CD4-positive, alpha-beta T cell treated with Interleukin-6 for 4 hours (primary cell): ENCODE data around the gene PPP1R13L.
"Not testable (repeated sequence)": the region's sequence is repeated elsewhere in the genome, so short reads cannot be mapped to it uniquely, and the experiment has no call there.

Experiments
- DNase-seq: peaks from one replicate; pipeline ENCODE4 v3.0.0-alpha.2; 2020; ENCODE audit warnings: mixed read lengths

PPP1R13L gene

GRCh38 chr19:45340899-45341453 is 63.9 kb downstream of the PPP1R13L start:
- no peak for DNase-seq

- peak; percentile 43 for DNase-seq
Observed at GRCh38 chr19:45340232-45340898, 64.5 kb downstream of the PPP1R13L start, which contains the start of gene KLC3. Gene KLC3 (plus strand): TSS chr19:45340750. CDS start chr19:45345542, 4,792 bp downstream.

GRCh38 chr19:45339629-45340028 is 65.2 kb downstream of the PPP1R13L start:
- no peak for DNase-seq

- DNase-seq = no peak
Observed at GRCh38 chr19:45336696-45337251, 68.1 kb downstream of the PPP1R13L start.

GRCh38 chr19:45334881-45335280 is 70.0 kb downstream of the PPP1R13L start:
- DNase-seq = not testable (repeated sequence)

GRCh38 chr19:45333609-45334303 is 71.1 kb downstream of the PPP1R13L start:
- DNase-seq = no peak

- DNase-seq = no peak
Observed at GRCh38 chr19:45331411-45331810, 73.5 kb downstream of the PPP1R13L start.
